ENCODE data around the gene ASXL2.
"Not testable (repeated sequence)": the region's sequence is repeated elsewhere in the genome, so short reads cannot be mapped to it uniquely, and the experiment has no call there.

ASXL2 gene

DNA sequence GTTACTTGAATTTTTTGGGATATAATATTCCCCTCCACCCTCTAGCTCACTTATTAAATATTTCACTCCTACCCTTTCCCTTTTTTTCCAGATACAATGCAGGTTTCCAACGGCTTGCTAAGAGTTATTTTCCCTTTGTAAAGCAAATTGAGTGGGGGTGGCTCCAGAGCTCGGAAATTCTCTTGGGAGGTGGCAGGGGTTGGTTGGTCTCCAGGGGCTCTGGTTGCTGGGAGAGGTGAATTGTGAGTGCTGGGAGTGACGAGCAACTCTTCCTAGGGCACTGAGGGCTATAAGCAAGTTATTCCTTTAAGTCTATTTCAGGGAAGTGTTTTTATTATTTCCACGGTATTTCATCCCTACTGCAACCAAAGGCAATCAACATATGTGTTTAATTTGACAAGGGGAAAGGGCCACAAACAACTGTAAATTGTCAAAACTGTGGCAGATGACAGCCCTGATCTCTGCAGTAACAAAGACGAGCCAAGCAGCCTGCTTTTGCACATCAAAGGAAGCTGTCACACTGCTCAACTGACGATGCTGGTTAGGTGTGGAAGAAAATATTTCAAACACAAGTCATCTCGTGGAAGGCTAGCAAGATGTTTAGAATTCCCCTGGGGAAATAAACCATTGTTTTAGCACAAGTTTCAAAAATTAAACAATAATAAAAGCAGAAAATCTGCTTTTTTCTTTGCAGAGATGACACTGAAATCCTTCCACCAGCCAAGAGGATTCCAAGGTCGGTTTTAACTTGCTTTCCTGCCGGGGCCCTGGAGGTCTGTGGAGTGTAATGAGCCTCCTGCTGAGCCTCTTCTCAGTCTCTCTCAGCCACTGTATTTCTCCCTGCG lies 34.8 kb upstream of the ASXL2 start:
- TF ChIP-seq, protein P1, sequence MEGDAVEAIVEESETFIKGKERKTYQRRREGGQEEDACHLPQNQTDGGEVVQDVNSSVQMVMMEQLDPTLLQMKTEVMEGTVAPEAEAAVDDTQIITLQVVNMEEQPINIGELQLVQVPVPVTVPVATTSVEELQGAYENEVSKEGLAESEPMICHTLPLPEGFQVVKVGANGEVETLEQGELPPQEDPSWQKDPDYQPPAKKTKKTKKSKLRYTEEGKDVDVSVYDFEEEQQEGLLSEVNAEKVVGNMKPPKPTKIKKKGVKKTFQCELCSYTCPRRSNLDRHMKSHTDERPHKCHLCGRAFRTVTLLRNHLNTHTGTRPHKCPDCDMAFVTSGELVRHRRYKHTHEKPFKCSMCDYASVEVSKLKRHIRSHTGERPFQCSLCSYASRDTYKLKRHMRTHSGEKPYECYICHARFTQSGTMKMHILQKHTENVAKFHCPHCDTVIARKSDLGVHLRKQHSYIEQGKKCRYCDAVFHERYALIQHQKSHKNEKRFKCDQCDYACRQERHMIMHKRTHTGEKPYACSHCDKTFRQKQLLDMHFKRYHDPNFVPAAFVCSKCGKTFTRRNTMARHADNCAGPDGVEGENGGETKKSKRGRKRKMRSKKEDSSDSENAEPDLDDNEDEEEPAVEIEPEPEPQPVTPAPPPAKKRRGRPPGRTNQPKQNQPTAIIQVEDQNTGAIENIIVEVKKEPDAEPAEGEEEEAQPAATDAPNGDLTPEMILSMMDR (IDR thresholded peaks at IDR 0.05; ENCODE audit: extremely low read depth, missing control alignments): no peak

DNA sequence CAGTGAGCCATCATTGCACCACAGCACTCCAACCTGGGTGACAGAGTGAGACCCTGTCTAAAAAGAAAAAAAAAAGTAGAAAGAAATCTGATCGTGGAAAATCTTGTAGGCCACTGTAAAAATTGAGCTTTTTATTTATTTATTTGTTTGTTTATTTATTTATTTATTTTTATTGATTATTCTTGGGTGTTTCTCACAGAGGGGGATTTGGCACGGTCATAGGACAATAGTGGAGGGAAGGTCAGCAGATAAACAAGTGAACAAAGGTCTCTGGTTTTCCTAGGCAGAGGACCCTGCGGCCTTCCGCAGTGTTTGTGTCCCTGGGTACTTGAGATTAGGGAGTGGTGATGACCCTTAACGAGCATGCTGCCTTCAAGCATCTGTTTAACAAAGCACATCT lies 31.3 kb upstream of the ASXL2 start:
- DNase-seq (ENCODE audit: low spot score): not testable (repeated sequence)

More for the DNA sequence above, 34.8 kb upstream of the ASXL2 start:
- no peak for DNase-seq (ENCODE audit: low spot score)

DNA sequence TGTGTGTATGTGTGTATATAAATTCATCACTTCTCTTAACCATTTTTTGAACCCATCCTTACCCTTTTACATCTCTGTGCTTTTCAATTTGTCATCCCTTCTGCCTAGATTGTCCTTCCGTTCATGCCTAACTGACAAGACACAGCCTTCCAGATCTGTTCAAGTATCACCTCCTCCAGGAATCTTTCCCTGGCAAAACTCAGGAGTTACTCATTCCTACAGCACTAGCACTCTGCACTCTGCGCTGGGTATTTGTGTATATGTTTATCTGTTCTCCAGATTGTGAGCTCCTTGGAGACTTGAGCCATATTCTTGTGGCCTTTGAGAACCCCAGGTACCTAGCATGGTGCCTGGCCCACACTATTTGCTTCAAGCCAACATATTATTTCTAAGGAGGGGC lies 26.8 kb upstream of the ASXL2 start:
- no peak for DNase-seq (ENCODE audit: low spot score)
- TF ChIP-seq, protein P1 (IDR thresholded peaks at IDR 0.05; ENCODE audit: extremely low read depth, missing control alignments): no peak

DNA sequence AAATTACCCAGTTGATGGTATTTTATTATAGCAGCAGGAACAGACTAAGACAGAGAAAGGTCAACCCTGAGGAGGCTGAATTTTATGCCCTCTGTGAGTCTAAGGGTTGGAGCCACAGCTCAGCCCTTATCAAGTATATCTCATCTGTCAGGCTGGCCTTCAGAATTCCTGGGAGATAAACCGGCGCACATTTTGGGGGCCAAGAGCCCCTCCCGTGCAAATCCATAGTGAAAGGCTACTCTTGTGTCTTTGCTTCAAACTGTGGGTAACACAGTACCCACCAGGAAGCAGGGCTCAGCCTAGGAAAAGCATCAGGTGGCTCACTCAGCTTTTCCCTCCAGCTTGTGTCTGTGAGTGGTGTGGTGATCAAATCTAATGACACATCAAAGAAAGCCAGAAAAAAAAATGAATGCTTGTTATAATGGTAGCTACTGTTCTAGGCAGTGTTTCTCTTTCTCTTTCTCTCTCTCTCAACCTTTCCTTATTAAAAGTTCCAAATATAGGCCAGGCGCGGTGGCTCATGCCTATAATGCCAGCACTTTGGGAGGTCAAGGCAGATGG lies 25.0 kb upstream of the ASXL2 start:
- TF ChIP-seq, protein P1 (IDR thresholded peaks at IDR 0.05; ENCODE audit: extremely low read depth, missing control alignments): no peak
- DNase-seq (ENCODE audit: low spot score): no peak

DNA sequence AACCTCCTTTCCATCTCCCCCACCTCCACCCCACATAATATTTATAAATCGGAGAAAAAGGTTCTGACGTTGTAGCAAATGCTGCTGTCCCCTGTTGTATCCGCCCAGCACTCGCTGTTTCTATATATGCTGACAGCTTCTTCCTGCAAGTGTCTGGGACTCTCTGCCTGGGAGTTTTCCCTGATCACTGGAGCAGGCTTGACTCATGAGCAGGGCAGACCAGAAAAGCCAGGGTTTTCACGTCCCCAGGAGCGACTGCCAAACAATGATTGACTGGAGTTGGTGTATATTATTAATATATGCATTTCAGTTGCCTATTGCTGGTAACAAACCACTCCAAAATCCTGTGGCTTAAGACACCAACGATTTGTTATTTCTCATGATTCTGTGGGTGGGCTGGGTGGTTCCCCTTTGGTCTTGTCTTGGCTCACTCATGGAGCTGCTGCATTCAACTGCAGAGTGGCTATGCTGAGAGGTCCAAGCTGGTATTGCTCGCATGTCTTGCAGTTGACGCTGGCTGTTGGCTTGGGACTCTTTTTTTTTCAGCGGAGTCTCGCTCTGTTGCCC lies 21.2 kb upstream of the ASXL2 start:
- TF ChIP-seq, protein P1 (IDR thresholded peaks at IDR 0.05; ENCODE audit: extremely low read depth, missing control alignments): no peak
- DNase-seq (ENCODE audit: low spot score): no peak

DNA sequence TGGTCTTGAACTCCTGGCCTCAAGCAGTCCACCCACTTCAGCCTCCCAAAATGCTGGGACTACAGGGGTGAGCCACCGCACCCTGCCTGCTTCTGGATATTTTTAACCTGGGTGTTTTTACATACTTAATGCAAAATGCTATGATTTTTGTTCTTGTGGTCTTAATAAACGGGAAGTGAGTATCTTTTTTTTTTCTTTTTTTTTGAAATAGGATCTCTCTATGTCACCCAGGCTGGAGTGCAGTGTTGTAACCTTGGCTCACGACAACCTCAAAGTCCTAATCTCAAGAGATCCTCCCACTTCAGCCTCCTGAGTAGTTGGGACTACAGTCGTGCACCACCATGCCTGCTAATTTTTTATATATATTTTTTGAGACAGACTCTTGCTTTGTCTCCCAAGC lies 19.2 kb upstream of the ASXL2 start:
- TF ChIP-seq, protein P1 (IDR thresholded peaks at IDR 0.05; ENCODE audit: extremely low read depth, missing control alignments): no peak
- DNase-seq (ENCODE audit: low spot score): no peak

DNA sequence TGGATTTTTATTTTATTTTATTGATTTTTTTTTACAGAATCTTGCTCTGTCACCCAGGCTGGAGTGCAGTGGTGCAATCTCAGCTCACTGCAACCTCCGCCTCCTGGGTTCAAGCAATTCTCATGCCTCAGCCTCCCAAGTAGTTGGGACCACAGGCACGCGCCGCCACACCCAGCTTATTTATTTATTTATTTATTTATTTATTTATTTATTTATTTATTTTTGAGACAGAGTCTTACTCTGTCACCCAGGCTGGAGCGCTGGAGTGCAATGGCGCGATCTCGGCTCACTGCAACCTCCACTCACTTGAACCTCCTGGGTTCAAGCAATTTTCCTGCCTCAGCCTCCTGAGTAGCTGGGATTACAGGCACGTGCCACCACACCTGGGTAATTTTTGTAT lies 18.0 kb upstream of the ASXL2 start:
- DNase-seq (ENCODE audit: low spot score): not testable (repeated sequence)

DNA sequence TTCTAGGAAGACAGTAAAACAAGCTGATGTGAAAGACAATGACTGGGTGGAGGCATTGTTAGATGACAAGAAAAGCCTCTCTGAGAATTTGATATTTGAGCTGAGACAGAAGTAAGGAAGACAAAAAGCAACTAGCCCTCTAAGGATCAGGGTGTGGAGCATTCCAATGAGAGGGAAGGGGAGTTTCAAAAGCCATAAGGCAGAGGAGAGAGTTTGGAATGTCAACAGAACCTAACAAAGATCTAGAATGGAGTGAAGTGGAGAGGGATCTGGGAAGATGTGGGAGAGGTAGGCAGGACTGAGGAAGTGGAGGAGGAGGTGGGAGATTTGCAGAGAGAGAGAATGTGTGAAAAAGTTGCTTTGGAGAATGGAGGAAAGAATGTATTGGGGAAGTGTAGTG lies 17.3 kb upstream of the ASXL2 start:
- TF ChIP-seq, protein P1 (IDR thresholded peaks at IDR 0.05; ENCODE audit: extremely low read depth, missing control alignments): no peak
- DNase-seq (ENCODE audit: low spot score): no peak
